ENCODE data around the gene ROCK2. TPM values are rescaled to one million over a fixed set of nuclear protein-coding genes. Genes with fewer than 3 reads are reported as not detected.

Gene ROCK2
- total RNA-seq, 1 donor from 2014 or later: 36.1 TPM

GRCh38 chr2:11132036-11132671 lies 212.3 kb downstream of the ROCK2 start:
- no peaks in the 10 kb centered on the region for H3K9me3 Mint-ChIP-seq
- no peaks in the 10 kb centered on the region for H3K9me3 ChIP-seq (ENCODE audit: low read depth)
- TF ChIP-seq EZH2phosphoT487 (IDR thresholded peaks at IDR 0.05) (no peak), CTCF (IDR thresholded peaks at IDR 0.05) (no peak), EZH2 (IDR thresholded peaks at IDR 0.05) (no peak)
- no peak overlapping the region for H3K9ac ChIP-seq
- H3K27ac Mint-ChIP-seq: peak overlapping the region; percentile 29
- H3K27ac ChIP-seq: no peak overlapping the region
- H3K4me1 ChIP-seq: peaks cover 12% of the 10 kb centered on the region
- H3K36me3 Mint-ChIP-seq: no peaks in the 10 kb centered on the region
- H3K4me3 ChIP-seq: no peak overlapping the region
- peaks cover 9% of the 10 kb centered on the region for H3F3A ChIP-seq (ENCODE audit: low read depth)
- H3K4me3 Mint-ChIP-seq: peak overlapping the region; percentile 87
- H3K4me2 ChIP-seq: no peak overlapping the region
- peaks cover 11% of the 10 kb centered on the region for H3K27me3 ChIP-seq
- H3K36me3 ChIP-seq: no peaks in the 10 kb centered on the region
- H3K79me2 ChIP-seq (ENCODE audit: low read depth): no peaks in the 10 kb centered on the region
- H2AFZ ChIP-seq (replicated peaks): no peak overlapping the region
- H3K4me1 Mint-ChIP-seq: peaks cover 35% of the 10 kb centered on the region
- no peaks in the 10 kb centered on the region for H4K20me1 ChIP-seq (ENCODE audit: low read depth)
- DNase-seq (ENCODE audit: low spot score): no peak
- peaks cover 21% of the 10 kb centered on the region for H3K27me3 Mint-ChIP-seq (ENCODE audit: insufficient read depth, low read depth)

GRCh38 chr2:11131166-11131920 lies 213.1 kb downstream of the ROCK2 start:
- no peaks in the 10 kb centered on the region for H3K36me3 Mint-ChIP-seq
- no peaks in the 10 kb centered on the region for H3K79me2 ChIP-seq (ENCODE audit: low read depth)
- H2AFZ ChIP-seq (replicated peaks): no peak overlapping the region
- H3K4me3 Mint-ChIP-seq: peak overlapping the region; percentile 7
- no peak for DNase-seq (ENCODE audit: low spot score)
- H4K20me1 ChIP-seq (ENCODE audit: low read depth): no peaks in the 10 kb centered on the region
- no peaks in the 10 kb centered on the region for H3K36me3 ChIP-seq
- H3K9me3 Mint-ChIP-seq: no peaks in the 10 kb centered on the region
- H3K9me3 ChIP-seq (ENCODE audit: low read depth): no peaks in the 10 kb centered on the region
- peaks cover 12% of the 10 kb centered on the region for H3K4me1 ChIP-seq
- H3K4me1 Mint-ChIP-seq: peaks cover 35% of the 10 kb centered on the region
- no peak overlapping the region for H3K4me3 ChIP-seq
- peaks cover 11% of the 10 kb centered on the region for H3K27me3 ChIP-seq
- H3K27ac Mint-ChIP-seq: no peak overlapping the region
- H3K27ac ChIP-seq: no peak overlapping the region
- TF ChIP-seq EZH2phosphoT487 (IDR thresholded peaks at IDR 0.05): no peak
- no peak for TF ChIP-seq CTCF (IDR thresholded peaks at IDR 0.05)
- no peak for TF ChIP-seq EZH2 (IDR thresholded peaks at IDR 0.05)
- no peak overlapping the region for H3K4me2 ChIP-seq
- H3F3A ChIP-seq (ENCODE audit: low read depth): peaks cover 9% of the 10 kb centered on the region
- peaks cover 21% of the 10 kb centered on the region for H3K27me3 Mint-ChIP-seq (ENCODE audit: insufficient read depth, low read depth)
- no peak overlapping the region for H3K9ac ChIP-seq

Small RNA genes within 50 kb of the gene (small RNA-seq; reads per million reads assigned to genes)
- gene RNU6-1081P: not detected

Other genes with a start within 250 kb of the ROCK2 start
- 11.2 and 19.3 TPM in 2 replicates for gene SLC66A3, start 189.2 kb downstream of the ROCK2 start, total RNA-seq (ENCODE audit: low replicate concordance)
- gene E2F6, start 121.5 kb upstream of the ROCK2 start, total RNA-seq (ENCODE audit: low replicate concordance): 29.4 and 36.3 TPM in 2 replicates
- gene GREB1, start 189.4 kb upstream of the ROCK2 start, total RNA-seq (ENCODE audit: low replicate concordance): 30.8 and 33.2 TPM in 2 replicates

Measured in neural progenitor cell (in vitro differentiated cells).